HG02798 (cell line): ENCODE data around the gene UBE3D.
"Not testable (repeated sequence)": the region's sequence is repeated elsewhere in the genome, so short reads cannot be mapped to it uniquely, and the experiment has no call there.

Source experiments
- ATAC-seq: cut with Tn5 transposase; IDR thresholded peaks from one replicate; pipeline ENCODE4 v1.9.1; 2021; ENCODE audit warnings: mild to moderate bottlenecking; ENCODE audit not compliant: unreplicated experiment, poor library complexity

Gene UBE3D

DNA sequence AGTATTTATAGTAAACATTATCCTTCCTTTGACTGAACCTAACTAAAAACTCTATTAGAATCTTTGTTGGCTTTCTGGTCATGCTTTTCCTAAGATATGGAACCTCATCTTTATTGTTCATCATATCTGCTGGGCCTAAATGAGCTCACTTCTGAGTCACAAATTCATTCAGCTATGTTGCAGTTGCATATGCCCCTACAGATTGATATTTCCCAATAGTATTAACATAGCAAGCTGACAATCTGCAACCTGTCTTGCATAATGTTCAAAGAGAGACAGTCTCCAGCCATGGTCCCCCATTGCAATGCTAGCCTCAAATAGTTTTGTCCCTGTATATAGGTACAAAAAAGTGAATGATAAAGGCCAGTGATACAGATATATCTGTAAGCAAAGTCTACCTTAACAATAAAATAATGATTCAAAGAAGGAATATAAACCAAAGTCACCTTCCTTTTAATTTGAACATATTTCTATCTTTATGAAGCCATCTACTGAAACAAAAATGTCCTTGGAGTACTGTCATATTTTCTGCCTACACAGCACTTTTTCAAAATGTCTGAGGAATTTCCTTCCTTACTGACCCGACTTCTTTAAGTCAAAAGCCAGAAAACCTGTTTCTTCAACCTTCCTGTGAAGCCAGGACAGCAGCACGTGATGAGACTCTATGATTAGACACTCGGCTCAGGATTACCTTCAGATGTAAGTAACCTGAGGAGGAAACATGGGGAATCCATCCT is 140.7 kb downstream of the UBE3D start:
- ATAC-seq = no peak

DNA sequence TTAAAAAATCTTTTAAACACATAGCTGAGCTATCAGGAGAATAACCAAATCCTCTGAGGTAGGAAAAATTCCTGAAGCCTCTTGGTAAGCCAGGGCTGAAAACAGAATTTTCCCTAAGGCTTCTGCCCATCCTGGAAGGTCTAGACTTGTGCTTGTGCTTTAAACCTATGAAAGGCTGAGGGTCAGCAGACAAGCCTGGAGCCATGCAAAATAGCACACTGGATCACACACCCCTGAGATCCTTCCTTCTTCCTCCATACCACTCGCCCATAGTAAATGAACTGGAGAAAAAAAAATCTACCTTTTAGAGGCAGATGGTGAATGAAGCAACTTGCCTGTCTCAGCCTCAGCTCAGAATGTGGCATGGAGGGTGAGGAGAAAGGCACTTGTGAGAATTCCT is 144.4 kb downstream of the UBE3D start:
- no peak for ATAC-seq

DNA sequence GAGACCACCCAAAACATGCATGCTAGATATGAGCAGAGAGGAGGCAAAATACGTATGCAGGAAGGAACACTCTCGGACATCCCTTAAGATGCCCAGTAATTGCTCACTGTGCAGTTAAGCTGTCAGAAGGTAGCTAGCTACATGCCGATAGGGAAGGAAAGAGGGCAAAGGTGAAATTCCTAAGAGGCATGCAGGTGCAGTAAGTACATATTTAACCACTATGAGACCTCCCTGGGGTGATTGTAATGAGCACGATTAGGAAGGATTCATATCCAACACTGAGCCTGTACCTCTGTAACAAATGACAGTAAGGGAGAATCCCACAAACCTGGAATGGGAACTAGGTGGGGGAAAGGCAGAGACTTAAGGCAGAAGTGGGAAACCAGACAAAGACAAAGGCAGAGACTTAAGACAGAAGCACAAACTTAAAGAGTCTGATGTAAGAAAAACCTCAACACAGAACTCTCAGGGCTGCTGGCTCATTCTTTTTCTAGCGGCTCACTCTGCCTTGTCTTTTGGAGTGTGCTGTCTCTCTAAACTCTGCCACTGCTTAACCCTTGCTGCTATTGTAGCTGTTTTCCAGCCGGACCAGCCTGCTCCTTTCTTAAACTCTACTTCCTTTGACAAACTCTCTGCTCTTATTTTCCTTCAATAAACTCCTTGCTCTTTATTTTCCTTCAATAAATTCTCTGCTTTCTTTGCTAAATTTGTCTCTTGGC is 148.1 kb downstream of the UBE3D start:
- ATAC-seq = no peak

DNA sequence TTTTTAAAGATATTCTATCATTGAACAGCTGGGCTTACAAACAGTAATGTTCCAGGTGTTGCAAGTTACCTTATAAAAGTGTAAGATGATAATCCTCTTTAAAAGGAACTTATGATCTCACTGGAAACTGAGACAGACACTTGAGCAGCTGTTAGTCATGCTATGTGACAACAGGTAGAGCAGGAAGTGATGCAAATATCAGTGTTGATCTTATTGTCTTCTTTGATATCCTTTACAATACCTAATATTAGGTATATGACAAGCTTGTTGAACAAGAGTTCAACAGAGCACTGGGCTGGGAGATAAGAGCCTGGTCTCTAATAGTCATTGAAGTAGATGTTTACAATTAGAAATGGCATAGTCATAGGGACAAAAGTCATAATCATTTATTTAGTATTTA is 150.0 kb downstream of the UBE3D start:
- no peak for ATAC-seq

DNA sequence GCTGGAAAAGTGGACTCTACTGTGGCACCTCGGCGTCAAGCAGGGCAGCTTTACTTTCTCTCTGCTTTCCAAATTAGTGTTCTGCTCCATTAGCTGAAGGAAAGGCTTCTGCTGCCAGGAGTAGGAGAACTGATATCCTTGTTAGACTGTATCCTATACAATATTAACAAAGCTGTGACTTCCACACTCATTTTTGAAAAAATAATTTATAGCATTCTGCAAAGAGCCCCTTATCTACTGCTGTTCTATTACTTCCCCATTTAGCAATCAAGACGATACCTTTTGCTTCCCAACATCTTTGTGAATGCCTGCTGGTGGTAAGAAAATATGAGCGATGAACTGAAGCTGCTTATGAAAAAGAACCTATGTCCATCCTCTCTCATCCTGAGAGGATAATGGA is 151.1 kb downstream of the UBE3D start:
- ATAC-seq = no peak

DNA sequence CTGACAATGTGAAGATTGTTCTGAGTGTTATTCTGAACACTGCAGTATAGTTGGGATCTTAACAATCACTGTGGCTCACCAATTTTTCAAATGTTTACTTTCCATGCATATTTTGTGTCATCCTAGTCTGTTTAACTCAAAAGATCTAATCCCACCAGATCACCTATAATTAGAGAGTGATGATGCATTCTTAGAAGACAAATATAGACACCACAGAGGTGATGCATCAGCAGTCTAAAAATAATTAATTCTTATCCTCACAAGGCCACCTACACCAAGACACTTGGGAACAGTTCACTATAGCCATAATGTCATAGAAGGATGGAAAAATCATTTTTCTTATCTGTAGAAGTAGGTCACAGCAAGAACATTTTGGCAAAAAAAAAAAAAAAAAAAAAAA is 154.8 kb downstream of the UBE3D start:
- ATAC-seq = no peak

DNA sequence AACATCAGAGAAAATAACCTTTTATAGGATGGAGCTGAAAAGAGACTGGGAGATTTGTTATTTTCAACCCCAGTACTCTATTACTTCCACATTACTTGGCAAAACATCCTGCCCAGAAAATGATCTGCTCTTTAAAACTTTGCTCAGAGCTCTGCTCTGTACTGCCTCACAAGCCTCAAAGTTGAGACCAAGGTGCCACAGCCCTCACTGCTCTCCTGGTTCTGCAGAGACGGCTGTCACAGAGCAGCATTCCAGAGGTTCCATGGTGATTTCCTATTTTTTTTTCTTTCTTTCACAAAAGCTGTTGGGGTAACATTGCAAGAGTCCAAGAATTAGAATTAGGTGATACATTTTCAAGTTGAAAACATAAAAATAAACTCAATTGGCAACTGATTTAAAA is 155.2 kb downstream of the UBE3D start:
- no peak for ATAC-seq

DNA sequence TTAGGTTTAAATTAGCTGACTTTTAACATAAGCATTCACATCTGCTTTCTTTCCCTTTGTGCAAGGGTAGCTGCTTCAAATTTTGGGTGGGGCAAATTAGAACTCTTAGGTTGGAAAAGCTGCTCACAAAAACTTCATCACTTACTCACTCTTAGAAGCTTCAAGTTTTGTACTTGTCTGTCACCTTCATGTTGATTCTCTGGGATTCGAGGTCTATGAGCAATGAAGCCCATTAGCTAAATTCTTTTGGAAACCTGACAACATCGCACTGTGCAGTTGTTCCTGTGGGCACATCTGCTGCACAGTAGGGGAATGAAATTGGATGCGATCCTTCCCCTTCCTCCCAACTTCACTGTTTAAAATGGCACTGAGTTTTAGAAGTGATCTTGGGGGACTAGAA is 156.1 kb downstream of the UBE3D start:
- no peak for ATAC-seq

DNA sequence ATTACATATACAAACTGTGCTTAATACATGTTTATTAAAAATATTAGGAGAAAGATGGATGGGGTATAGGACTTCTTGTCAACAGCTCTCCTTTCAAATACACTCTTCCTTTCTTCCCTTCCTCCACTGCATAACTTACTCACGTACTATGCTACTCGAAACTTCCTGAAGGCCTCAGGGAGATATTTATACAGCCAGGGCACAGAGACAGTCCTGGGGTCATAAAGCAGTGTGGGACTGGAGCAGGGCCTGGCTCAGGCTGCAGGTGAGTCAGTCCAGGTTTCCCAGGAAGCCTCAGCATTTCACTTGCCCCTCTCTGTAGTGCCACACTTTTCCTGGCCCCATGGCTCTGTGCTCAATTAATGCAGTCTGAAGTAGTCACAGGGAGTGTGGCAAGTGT is 157.0 kb downstream of the UBE3D start:
- no peak for ATAC-seq

DNA sequence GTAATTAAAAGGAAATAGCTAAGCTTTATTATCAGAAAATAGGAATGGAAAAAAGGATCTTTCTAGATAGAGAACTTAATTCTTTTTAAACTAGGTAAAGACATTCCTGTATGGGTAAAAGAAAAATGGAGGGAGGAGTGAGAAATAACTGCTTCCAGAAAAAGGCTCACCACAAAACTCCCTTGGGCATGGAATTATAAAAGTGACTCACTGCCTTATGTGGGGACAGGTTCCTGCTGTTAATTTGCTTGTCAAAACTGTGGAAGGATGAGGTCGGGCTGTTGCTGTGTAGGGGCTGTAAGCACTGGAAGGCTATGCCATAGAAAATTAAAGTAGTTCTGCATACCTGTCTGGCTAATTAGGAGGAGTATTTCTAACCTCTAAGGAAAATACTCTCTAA is 158.7 kb downstream of the UBE3D start:
- no peak for ATAC-seq

DNA sequence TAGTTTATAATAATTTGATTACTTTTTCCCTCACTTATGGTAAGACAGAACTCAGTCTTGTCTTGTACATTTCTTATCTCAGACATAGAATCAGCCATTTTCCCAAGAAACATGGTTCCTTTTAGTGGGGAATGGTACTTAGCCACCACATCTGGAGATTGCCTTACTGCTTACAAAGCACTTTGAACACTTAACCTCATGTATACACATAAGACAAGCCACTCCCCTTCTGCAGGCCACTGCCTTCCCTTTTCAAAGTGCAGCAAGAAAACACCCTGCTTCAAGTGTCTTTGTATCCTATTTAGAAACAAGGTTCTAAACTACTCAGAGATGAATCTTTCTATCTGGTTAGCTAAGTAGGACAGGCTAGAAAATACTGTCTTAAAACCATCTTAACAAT is 159.2 kb downstream of the UBE3D start:
- no peak for ATAC-seq

DNA sequence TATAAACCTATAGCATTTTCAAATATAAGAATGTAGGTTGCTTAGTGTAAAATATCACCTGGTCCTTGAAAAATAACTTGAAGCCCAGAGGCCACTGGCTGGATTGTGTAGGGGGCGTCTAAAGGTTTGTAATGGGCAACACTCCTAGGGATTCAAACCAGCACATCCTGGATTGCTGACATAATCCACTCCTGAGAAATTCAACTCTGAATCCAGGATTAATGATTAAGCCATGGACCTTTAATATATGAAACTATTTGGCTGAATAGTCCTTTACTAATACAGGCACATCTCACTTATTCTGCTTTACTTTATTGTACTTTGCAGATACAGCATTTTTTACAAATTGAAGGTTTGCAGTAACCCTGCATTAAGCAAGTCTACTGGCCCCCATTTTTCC is 160.8 kb downstream of the UBE3D start:
- ATAC-seq = no peak

DNA sequence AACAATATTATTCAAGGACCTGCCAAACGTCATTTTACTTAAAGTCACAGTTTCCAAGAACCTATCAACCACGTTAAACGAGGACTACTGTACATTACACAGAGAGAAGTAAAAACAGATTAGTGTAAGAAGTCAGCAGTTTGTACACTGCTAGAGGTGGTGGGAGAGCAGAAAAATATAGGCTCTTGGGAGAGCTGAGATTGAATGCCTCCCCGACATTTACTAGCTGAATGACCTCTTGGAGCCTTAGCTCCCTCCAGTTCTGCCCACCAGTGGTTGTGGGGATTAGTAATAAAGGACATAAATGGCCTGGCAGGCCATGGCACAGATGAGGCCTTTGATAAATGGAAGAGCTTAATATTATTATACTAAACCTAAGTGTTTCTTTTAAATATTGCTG is 161.4 kb downstream of the UBE3D start:
- ATAC-seq = no peak

DNA sequence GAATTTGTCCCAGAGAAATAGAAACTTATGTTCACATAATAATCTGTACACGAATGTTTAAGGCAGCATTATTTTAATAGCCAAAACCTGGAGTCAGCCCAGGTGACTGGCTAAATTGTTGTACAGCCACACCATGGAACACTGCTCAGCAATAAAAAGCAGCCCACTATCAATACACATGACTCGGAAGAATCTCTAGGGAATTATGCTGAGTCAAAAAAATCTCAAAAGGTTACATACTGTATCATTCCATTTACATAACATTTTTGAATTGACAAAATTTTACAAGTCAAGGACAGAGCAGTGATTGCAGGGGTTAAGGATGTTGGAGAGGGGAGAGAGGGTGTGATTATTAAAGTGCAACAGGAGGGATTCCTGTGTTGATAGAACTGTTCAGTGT is 163.4 kb downstream of the UBE3D start:
- no peak for ATAC-seq

DNA sequence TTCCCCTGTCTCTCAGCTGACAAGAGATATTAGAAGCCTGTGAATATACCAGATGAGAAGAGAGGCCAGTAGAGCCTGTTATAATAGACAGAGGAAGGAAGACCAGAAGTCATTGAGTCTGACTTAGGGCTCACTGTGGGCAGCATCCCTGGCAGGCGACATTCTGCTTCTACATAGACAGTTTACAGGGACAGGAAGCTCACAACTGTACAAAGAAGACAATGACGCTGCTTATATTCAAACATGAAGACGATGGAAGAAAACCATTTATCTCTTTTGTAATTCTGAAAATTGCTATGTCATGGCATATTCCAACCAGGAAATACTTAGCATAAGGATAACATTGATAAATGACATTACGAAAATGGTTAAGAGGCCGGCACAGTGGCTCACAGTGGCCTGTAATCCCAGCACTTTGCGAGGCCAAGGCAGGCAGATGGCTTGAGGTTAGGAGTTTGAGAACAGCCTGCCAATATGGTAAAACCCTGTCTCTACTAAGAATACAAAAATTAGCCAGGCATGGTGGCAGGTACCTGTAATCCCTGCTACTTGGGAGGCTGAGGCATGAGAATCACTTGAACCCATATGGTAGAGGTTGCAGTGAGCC is 170.9 kb downstream of the UBE3D start:
- ATAC-seq = no peak

DNA sequence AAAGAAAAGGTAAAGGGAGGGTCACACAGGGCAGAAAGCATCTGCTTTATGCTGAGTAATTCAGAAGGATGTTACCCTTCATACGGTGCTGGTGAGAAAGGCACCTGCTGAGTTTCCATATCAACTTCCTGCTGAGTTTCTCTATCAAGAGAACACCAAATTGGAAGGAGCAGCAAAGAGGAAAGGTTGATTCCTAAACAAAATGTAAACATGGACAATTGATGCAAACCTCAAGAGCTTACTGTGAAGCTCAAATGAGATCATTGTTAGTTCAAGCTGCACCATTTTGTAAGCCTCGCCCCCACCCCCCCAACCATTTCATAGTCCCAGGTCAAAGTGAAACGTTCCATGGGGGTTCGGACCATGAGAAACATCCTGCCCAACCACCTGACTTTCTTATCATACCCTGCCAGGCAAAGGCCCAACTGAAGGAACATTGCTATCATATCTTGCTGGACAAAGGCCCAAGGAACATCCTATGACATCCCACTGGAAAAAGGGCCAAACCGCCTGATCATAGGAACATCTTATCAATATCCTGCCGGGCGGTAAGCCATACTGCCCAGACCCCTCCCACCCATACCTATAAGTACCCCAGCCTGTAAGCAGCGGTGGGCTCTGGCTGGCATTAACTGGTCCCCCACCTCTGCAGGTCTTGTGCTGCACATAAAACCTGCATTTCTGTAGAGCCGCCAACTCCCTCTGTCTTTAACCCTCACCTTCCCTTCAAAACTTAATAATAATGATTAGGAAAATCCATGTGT is 171.6 kb downstream of the UBE3D start:
- ATAC-seq = no peak

DNA sequence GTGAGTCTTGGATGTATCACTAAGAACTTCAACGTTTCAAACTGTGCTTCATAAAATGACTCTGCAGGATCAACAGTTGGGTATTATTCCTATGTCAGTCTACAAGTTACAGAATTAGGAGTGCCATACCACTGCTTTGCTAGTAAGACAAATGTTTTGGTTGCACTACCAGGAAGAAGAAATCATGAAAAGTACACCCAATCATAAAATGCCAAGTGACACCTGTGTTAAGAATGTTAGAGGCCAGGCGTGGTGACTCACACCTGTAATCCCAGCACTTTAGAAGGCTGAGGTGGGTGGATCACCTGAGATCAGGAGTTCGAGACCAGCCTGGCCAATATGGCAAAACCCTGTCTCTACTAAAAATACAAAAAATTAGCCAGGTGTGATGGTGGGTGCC is 174.1 kb downstream of the UBE3D start:
- not testable (repeated sequence) for ATAC-seq

DNA sequence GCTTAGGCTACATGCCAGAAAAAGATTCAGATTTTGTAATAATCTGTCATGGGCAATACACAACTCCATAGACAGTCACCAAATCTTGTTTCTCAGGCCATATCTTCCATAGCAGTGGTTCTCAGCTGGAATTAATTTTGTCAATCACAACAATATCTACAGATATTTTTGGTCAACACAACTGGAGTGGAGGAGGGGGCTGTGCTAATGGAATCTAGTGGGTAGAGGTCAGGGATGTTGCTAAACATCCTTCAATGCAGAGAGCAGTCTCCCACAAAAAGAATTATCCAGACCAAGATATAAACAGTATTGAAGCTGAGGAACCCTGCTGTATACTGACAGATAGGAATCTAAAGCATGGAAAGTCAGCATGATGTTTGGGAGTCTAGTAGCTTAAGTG is 174.6 kb downstream of the UBE3D start:
- no peak for ATAC-seq

DNA sequence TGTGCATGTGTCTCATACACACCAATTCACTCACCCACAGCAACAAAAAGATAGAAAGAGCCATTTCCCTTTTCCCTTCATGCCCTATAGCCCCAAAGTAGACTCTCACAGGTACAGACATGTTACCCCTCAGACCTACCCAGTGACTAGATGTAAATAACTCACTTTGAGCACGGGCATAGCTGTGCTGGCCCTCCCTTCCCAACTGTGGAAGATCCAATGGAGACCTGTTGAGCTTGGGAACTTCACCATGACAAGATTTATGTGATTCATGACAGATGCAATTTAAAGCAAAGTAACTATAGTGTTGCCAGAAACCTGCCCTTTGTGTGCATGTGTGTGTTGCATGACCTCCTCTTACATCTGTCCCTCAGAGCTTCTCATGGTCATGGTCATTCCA is 175.4 kb downstream of the UBE3D start:
- ATAC-seq = no peak

DNA sequence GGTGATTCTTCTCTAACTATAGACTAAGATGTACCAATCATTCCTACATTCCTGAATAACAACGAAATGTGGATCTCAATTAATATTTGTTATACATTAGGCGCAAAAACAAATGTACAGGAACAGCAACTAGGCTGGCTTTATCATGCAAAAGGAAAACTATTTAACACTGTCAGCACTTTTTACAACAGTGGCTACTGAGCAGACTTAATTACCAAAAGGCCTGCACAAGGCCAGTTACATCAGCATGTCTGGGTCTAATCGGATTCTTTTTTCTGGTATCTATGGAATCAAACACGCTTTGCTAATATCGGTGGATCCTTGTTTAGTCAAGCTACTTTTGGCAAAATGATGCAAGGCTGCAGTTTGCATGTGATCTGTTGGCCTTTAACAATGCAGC is 176.5 kb downstream of the UBE3D start:
- no peak for ATAC-seq
